ENCODE measurements around the gene PDE4D.

The PDE4D gene

GRCh38 chr5:59268756-59269415 is 624.6 kb downstream of the PDE4D start:
- no peak for DNase-seq

DNA sequence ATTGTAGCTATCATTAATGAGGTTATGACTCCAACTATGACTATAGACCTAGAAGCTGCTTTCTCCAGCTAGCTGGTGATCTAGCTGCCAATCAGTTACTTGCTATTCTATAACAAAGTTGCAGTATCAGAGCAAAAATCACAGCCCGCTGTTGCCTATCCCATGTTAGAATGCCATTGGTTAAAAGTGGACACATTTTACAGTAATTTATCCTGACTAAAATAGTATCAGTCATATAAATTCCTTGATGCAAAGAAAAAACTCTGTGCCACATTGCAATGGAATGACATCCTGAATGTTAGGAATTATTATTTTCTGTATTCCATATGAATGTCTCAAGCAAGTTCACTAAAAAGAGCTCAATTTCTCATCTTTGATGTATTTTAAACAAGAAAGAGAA is 626.5 kb downstream of the PDE4D start:
- DNase-seq, result no peak

DNA sequence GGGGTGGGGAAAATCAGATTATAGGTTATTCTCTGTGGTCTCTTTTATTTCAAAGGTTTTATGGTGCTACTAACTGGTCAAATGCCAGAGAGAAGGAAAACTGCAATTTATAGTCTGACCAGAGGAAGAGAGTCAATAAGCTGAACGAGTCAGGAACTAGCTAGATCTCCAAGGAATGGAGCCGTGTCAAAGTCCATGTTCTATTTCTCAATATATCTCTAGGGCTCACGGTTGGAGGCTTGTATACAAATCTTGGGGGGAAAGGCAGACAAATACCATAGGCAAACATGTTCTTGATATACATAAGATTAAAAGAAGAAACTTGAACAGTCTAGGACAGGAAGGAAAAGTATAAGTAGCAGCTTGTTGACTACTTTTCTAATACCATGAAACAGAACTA is 627.1 kb downstream of the PDE4D start:
- no peak for DNase-seq

- DNase-seq, result no peak
Observed at GRCh38 chr5:59264639-59265245, 628.8 kb downstream of the PDE4D start.

GRCh38 chr5:59264013-59264412 is 629.5 kb downstream of the PDE4D start:
- no peak for DNase-seq

- DNase-seq, result no peak
Observed at GRCh38 chr5:59261969-59262368, 631.6 kb downstream of the PDE4D start.

DNA sequence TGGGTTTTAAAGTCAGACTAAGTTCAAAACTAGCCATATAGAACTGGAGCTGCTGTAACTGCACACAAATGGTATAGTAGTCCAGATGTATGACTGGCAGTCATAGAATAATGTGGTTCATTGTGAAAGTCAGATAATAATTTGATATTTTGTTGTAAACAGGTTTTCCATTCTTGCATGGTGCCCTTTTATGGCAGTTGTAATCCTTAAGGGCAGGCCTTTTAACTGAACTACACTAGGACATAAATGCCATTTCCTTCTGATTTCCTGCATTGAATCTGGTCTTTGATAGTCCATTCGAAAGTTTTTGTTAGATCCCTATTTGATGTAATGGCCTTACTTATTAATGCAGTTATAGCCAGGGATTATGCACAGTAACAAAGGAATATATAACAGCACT is 632.6 kb downstream of the PDE4D start:
- DNase-seq, result no peak

GRCh38 chr5:59260200-59260599 is 633.3 kb downstream of the PDE4D start:
- DNase-seq, result no peak

DNA sequence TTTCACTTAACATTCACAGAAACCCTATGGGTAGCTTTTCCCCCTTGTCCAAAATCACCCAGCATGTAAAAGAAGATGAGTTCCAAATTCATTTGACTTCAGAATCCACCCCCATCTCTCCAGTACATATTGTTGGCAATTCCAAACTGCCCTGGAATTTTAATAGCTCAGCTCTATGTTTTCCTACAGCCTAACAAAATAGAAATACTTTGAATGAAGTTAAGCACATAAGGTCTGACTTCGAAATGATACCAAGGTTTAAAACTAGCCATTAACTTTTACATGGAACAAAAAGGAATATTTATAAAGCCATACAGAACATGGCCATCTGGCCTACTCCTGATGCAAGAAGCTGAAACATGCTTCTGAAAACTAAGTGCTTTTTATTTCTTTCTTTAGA is 634.3 kb downstream of the PDE4D start:
- no peak for DNase-seq

- no peak for DNase-seq
Observed at GRCh38 chr5:59257488-59258400, 635.8 kb downstream of the PDE4D start.

DNA sequence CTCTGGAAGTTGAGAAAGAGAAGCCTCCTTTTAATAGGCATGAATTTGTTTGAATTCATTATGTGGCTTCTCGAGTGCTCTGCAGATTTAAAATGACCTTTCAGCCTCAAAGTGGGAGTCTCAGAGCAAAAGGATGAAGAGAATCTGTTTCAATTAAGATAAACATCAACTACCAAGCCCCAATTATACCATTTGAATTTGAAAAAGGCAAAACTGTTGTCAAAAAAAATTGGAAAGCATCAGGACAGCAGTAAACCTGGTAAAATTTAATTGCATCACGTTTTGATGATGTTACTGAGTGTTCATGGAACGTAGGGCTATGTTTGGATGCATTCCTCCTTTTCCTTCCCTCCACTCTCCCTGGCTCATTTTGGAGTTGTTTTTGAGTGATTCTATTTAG is 637.2 kb downstream of the PDE4D start:
- DNase-seq, result no peak

DNA sequence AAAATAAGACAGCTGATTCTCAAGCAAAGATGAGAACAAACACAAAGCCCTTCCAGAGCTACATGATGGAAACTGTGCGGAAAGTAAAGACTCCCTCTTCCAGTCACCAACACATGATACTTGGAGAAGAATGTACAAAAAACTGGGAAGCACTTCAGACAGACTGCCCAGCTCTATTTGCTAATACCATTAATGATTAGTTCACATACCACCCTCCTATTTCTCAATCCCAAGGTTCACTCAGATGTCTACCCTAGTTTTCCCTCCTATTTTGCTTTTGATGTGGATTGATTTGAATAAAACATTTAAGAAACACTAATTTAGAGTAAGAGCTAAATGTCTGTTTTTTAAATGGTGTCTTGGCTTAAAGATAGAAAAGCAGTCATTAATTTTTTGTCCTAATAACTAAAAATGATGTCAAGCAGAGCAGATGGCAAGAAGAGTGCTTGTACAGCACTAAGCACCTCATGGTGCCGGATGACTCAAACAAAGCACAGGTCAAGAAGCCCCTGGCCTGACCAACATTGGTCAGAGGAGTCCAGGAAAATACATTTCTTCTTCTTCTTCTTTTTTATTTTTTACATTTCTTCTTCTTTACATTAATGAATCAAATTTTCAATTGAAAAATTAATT is 639.4 kb downstream of the PDE4D start:
- DNase-seq, result no peak

DNA sequence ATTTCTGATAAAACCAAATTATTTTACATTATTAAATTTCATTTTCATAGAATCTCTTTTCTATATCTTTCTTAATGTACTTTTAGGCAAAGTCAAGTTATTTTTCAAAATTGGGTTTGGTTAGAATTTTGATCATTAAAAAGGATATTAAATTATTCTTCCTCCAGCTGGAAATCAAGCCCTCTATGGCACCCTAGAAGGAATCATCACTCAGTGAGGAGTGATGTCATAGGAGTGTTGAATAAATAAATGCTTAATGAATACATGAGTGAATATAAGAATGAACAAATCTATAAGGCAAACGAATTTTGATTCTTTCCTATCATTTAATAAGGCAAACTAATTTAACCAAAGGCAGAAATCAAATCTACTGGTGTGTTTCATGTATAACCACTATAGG is 639.9 kb downstream of the PDE4D start:
- DNase-seq, result no peak

DNA sequence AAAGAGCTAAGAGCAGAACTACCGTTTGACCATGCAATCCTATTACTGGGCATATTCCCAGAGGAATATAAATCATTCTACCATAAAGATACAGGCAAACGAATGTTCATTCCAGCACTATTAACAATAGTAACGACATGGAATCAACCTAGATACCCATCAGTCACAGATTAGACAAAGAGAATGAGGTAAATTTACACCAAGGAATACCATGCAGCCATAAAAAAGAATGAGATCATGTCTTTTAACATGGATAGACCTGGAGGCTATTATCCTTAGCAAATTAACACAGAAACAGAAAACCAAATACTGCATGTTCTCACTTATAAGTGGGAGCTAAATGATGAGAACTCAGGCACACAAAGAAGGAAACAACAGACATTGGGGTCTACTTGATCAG is 641.9 kb downstream of the PDE4D start:
- no peak for DNase-seq

DNA sequence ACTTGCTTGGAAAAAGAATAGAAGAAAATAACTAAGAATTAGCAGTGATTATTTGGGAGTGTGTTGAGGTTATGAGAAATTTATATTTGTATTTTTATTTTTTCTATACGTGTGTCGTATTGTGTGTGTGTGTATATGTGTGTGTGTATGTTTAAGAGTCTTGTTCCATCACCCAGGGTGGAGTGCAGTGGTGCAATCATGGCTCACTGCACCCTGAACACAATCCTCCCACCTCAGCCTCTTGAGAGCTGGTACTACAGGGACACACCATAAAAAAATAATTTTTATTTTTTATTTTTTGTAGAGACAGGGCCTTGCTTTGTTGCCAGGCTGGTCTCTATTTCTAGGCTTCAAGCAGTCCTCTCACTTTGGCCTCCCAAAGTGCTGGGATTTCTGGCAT is 643.8 kb downstream of the PDE4D start:
- no peak for DNase-seq

- no peak for DNase-seq
Observed at GRCh38 chr5:59249160-59249559, 644.4 kb downstream of the PDE4D start.

DNA sequence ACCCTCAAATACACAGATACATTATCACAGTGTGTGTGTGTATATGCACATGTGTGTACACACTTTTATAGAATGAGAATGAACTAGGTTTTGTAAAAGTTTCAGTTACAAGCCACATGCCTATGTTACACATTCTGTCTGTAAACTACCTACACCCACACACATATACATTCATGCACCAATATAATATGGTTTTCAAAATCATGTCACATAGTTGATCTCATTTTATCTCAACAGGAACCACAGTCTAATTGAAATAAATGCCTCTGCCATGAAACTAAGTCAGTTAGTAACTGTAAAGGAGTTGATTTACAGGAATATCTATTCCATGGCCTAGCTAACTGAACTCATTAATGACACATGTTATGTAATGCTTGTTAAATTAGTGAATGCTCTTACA is 646.6 kb downstream of the PDE4D start:
- no peak for DNase-seq

- DNase-seq, result no peak
Observed at GRCh38 chr5:59246145-59246869, 647.2 kb downstream of the PDE4D start.

GRCh38 chr5:59245198-59245597 is 648.3 kb downstream of the PDE4D start:
- no peak for DNase-seq

DNA sequence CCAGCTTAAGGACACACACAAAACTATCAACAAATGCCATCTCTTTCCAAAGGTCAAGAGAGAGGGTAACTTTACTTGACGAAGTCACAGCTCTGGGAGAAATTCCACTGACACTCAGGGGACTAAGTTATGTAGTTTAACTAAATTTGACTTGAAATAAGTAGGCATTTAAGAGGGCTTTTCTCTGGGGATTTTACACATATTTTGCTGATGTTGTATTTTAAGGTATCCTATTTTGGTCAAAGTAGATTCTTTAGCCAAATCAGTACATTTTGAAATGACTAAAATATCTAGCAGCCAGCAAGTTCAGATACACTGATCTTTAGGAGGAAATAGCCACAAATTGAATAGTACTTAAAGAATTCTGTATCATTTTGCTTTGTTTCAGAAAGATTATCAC is 652.0 kb downstream of the PDE4D start:
- DNase-seq, result no peak

DNA sequence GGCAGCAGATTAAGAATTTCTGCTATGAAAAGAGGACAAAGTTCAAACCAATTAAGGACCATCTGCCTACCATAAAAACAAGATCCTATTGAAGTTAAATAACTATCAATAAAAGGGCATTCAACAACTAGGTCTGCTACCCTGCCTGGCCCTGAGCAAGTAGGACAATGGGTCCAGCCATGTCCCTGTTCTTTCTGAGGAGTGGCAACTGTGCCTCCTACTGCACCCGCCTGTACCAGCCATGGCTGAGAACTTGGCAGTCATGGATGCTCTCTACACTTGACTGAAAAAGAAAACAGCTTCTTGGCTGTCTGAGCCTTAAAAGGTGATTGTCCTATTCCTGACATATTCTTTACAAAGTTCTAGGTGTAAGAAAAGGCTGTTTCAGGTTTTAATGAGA is 652.4 kb downstream of the PDE4D start:
- no peak for DNase-seq

GRCh38 chr5:59238126-59238902 is 655.2 kb downstream of the PDE4D start:
- no peak for DNase-seq

All from NCI-H2029 treated with DMSO at 0.1 percent for 48 hours (cell line).